GM21381 (cell line): ENCODE results near the gene RING1.

ENCODE experiments used
- ATAC-seq: cut with Tn5 transposase; IDR thresholded peaks from one replicate; pipeline ENCODE4 v1.9.1; 2021; ENCODE audit warnings: mild to moderate bottlenecking, moderate library complexity; ENCODE audit not compliant: unreplicated experiment

RING1 gene

DNA sequence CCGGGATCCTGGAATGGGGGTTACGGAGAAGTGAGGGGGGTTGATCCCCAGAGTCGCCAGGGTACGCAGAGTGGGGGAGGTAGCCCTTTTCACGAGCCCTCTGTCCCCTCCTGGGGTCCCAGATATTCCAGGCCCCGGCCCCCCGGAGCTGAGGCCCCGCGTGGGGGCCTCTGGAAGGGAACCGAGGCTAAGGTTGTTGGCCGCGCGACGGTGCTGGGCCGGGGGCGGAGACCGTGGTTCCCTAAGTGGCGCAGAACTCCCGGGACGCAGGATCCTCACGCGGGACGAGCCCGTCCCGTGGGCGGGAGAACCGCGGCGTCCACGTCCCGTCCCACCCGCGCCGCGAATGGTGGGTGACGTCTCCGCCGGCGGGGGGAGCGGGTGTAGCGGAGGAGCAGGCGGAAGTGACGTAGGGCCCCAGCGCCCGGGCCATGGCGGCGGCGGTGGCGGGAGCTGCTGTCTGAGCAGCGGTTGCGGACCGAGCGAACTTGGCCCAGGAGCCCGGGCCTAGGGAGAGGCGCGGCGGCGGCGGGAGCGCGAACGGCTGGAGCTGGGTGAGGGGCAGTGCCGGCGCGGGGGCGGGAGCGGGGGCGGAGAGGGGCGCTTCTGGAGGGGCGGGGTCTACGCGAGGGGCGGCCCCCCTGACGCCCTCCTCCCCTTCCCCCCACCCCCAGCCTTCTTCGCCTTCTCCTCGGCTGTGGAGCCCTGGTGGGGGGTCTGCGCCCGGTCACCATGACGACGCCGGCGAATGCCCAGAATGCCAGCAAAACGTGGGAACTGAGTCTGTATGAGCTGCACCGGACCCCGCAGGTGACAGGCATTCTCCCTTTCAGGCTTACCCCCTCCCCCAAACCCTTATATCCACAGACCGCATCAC lies at the start of gene RING1:
RING1 (plus strand) TSS at position 410 of the 877 bp plus-strand sequence; CDS start at position 733, 323 bp downstream.
- no peak for ATAC-seq

DNA sequence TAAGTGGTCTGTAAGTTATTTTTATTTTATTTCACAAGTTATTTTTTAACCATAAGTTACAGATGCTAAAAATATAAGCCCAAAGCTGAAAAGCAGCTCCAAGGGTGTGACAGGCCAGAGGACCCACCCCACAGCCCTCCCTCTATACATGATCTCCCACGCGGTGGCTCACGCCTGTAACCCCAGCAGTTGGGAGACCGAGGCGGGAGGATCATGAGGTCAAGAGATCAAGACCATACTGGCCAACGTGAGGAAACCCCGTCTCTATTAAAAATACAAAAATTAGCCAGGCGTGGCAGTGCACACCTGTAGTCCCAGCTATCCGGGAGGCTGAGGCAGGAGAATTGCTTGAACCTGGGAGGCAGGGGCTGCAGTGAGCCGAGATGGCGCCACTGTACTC lies 48.2 kb upstream of the RING1 start:
- no peak for ATAC-seq

DNA sequence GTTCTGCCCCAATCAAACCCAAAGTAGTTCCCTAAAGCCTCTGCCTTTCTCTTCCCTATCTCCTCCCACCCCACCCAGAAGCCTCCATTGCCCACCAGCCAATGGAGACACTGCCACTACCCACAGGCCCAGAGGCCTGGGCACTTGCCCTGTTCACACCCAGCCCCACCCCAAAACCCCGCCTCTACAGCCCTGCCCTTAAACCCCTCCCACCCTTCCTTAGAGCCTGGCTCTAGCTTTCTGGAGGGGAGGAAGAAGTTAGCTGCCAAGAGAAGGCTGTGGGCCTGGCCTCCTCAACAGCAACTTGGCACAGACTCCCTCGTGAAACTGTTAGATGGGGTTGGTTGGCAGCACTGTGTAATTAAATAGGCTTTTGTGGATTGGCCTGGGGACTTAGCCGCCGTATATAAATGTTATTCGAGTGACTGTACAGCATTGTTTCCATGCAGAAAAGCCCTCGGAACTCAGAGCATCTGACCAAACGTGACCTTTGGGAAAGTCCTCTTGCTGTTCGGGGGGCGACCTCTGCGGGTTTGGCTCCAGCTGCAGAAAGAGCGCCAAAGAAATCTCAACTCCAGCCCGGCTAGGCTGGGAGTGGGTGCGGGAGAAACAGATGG lies 47.5 kb upstream of the RING1 start:
- ATAC-seq = no peak

DNA sequence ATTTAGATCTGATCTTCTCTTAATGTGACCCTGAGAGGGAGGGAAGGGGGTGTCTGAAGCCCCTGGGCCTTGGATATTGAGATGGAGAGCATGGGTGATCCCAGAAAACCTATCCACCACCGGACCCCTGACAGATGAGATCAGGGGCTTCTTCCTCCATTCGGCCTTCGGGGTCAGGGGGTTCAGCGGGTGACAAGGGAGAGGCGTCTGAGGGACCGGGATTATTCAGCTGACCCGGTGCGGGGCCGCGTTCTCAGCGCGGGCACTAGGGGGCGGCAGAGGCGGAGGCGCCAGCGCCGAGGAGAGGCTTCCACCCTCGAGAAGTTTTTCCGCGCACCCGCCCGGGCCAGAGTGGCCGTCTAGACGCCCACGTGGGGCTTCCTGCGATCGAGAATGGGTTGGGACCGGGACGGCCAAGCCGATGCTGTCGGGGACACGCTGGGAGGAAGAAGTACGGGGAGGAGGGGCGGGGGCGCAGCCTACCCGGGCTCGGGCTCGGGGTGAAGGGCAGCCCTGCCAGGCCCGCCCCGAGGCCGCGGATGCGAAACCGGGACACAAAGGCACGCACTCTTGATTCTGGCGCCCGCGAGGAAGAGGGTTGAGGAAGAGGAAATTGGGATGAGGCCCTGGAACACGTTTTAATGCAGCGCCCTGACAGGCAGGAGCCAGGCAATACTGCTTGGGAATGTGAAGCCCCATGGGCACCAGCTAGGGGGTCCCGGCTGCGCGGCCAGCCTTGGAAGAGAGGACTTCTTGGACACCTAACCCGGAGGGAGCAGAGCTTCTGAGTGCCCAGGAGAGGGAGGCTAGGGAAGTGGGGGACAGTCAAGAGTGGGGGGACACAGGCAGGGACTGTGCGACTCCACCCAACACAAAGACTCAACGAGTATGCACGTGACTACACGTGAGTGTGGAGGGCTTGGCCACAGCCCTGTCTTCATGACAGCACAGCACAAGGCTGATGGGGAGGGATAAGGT lies 46.7 kb upstream of the RING1 start:
- no peak for ATAC-seq

DNA sequence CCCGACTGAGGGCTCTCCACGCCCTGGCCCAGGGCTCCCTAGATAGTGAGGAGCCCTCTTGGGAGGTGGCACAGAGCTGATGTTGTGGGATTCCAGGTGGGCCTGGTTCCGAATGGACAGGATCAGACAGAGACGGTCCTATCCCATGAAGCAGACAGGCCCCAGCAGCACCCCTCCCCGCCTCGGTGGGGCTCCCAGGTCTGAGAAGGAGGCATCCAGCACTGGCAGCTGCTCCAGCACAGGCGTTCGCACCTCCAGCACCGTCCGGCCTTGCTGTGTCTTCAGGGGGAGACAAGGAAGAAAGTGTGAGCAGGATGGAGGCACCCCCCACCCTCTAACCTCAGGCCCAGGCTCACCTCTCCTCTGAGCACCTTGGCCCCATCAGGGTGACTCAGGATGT lies 44.8 kb upstream of the RING1 start:
- no peak for ATAC-seq

DNA sequence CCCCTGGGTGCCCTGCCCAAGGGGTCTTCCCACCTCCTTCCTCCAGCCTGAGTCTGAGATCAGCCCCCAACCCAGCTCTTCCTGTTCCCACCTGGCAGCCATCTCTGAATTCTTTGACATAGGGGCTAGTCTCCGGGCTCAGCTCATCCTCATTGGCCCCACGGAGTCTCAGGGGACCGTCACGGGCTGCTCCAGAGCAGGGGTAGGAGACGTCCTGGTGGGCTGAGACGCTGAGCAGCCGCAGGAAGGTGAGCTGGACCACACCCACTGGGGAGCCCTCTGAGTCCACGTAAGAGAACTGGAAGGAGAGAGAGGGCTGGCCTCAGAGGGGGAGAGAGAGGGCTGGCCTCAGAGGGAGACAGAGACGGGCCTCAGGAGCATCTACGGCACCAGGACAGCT lies 44.1 kb upstream of the RING1 start:
- ATAC-seq = no peak

DNA sequence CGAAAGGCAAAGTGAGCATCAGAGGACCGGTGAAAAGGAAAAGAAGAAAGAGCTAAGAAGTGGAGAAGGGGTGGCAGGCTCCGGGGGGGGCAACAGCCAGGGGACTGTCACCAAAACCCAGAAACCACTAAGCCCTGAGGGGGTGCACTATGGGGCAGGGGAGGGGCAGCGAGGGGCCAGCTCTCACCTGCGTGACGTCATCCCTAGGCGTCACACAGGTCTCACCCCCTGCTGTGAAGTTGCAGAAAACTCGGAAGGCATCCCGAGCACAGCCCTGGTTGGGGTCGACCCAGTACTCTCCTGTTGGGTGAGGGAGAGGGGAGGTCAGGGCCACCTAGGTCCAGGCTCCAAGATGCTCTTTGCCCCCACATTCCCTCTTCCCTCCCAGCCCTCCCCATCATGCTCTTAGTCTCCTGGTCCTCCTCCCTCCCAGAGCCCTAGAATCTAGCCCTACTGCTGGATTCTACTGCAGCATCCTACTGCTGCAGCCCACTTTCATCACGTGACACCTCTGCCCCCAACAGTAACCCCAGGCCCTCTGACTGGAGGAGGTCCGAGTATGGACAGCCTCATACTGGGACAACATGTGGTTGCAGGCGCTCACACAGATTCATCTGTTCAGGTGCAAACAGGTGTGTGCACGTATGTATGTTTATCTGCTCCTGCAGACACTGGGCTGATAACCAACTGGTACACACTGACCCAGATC lies 43.5 kb upstream of the RING1 start:
- ATAC-seq = no peak

DNA sequence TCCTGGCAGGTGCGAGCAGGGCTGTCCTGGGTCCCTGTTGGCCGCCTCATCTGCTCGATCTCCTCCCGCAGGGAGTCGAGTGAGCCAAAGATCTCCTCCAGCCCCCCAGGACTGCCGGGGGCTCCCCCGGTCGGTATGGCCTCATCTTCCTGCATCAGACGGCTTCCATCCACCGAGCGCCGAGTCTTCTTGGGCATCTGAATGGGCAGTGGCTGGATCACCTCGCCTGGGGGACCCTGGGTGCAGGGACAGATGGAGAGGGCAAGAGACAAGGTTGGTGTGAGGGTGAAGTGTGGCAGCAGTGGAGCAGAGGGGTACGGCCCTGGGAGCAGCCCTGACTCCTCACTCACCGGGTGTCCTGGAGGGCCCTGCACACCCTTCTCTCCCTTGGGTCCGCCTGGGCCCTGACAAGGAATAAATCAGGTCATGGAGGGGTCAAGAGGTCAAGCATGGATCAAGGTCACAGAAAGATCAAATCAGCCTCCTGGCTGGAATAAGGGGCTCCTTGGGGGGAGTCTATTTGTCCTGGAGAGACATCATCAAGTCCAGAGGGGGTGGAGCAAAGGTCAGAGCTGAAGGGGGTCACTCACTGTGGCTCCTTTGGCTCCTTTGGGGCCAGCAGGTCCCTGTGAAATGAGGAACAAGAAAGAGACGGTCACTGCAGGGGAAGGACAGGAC lies 42.6 kb upstream of the RING1 start:
- ATAC-seq = no peak

DNA sequence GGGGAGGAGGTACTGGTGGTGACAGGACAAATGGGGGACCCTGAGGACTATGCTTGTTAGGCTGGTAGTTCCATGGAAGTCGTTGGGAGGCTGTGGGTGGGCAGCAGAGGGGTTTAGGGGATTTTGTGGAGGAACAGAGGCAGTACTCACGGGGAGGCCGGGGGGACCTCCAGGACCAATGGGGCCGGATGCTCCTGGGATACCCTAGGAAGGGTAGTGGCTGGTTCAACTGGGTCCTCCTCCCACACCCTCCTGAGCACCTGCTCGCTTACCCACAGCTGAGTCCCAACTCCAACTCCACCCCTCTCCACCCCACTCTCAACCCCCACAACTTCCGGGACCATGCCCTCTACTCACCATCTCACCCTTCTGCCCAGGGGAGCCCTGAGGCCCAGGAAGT lies 41.9 kb upstream of the RING1 start:
- ATAC-seq = no peak

DNA sequence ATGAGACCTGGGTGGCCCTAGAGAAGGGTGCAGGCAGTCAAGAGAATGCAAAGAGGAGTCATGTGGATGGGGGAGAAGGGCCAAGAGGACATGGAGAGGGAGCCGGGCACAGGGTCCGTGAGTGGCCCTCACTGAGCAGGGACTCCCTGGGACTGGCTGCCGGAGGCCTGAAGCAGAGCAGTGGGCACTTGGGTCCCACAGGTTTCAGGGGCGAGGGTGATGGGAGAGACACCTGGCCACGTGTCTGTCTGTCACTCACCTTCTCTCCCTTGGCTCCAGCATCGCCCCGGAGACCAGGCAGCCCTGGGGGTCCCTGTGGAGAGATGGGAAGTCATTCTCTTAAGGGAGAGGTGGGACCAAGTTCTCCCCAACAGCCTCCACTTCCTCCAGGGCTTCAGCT lies 41.5 kb upstream of the RING1 start:
- ATAC-seq = no peak

DNA sequence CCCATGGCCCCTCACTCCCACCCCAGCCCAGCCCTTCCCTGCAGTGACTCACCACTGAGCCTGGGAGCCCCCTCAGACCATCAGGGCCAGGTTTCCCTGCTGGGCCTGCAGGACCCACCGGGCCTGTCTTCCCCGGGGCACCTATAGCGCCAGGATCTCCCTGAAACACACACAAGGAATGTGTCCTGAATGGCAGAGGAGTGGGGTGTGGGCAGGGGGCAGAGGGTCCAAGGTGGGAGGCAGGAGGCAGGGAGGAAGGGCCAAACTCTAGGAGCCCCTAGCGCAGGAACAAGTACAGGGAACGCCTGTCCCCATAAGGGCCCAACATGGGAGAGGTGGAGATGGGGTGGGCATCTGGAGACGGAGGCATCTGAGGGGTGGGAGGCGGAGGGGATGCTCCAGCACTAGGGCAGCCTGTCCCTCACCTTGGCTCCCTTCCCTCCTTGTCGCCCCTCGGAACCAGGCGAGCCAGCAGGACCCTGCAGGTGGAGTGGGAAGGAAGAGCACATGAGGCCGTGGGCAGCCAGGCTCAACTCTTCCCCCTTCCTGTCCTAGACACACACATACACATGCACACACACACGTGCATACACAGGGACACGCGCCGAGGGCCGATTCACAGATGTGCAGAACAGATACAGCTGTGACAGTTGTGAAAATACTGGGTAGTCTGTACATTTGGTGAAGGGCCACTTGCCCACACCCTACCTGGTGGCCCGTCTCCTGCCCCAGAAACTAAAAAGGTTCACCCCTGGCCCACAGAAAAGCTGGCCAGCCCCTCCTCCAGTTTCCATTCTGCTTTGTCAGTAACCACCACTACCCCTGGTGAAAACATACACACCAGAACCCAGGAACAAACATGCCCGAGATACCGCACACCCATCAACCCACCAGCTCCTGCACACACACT lies 40.7 kb upstream of the RING1 start:
- ATAC-seq = no peak

DNA sequence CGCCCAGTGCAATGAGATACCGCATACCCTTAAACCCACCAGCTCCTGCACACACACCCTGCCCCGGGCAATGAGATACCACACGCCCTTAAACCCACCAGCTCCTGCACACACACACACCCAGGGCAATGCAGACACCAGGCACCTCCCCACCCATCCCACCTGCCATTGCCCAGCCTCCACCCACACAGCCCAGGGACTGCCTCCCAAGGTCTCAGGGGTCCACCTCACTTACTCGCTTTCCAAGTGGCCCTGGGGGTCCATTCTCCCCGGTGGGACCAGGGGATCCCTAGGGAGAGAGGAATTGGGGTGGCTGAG lies 40.1 kb upstream of the RING1 start:
- ATAC-seq = no peak

DNA sequence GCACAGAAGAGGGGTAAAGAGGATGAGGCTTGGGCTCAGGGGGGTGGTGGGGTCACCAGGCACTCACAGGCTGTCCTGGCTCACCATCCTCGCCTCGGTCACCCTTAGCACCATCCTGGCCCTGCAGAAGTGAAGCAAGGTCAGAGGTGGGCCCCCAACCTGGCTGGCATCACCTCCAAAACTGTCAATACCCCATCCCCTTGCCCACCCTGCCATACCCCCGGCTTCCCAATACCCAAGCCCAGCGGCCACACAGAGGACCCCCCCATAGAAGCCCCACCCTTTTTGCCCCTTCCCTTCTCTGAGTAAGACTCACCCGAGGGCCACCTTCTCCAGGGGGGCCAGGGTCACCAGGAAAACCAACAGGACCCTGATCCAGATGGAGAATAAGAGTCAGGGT lies 39.7 kb upstream of the RING1 start:
- no peak for ATAC-seq

DNA sequence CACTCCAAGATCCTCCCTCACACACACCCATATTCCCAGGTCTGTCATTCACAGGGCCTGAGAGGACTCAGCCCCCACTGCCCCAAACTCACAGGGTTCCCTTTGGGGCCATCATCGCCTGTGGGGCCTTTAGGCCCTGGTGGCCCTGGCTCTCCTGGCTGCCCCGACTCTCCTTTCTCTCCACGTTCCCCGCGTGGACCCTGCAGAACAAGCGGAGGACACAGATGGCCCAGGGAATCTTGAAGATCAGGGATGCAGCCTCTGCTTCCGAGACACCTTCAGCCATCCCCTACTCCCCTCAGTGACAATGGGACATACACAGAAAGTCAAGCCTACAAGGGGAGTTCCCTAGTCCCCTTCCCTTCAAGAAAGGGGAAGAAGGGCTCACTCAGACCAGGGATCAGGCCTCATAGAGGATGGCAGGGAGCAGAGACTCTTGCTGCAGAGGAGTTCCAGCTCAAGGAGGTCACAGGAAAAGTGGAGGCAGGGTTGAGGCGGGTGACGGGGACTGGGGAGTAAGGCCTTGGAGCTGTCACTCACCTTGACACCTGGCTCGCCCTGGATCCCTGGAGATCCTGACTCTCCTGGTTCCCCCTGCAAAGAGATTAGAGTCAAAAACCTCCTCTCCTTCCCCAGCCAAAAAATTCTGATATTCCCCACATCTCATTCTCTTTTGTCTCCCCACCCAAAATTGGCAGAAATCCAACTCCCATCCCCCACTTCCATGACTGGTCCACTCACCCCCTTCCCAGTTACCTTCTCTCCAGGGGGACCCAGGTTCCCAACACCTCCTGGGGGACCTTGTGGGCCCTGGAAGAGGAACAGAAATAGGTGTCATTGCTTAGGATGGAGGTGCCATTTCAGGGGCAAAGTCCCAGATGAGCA lies 38.8 kb upstream of the RING1 start:
- ATAC-seq = no peak

DNA sequence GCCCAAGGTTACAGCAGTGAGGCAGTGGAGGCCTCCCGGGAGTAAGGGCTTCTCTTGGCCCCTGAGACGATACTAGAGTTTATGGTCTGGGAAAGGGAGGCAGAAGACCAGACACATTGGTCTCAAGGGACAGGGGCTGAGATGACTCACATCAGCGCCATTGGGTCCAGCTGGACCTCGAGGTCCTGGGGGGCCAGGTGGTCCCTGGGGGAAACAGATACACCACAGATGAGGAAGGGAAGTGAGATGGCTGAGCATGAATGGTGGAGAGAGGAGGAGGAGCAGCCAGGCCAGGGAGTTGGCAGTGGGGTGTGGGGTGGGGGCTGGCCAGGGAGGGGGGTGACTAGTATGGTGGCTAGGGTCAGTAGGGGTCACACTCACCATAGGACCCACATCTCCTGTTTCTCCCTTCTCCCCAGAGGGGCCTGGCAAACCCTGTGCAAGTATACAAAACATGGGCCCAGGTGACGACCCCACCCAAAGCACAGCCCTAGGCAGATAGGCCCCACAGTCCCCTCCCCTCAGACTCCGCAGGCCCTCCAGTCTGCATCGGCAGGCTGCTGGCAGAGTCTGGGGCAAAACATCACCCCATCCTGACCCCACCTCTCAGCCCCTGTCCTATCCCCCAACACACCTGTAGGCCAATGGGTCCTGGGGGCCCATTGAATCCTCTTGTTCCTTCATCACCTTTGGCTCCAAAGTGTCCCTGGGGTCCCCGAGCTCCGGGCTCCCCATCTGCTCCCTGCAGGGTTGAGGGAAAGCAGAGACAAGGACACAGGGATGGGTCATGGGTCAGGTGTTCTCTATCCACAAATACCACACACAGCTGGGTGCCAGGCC lies 37.9 kb upstream of the RING1 start:
- ATAC-seq = no peak

DNA sequence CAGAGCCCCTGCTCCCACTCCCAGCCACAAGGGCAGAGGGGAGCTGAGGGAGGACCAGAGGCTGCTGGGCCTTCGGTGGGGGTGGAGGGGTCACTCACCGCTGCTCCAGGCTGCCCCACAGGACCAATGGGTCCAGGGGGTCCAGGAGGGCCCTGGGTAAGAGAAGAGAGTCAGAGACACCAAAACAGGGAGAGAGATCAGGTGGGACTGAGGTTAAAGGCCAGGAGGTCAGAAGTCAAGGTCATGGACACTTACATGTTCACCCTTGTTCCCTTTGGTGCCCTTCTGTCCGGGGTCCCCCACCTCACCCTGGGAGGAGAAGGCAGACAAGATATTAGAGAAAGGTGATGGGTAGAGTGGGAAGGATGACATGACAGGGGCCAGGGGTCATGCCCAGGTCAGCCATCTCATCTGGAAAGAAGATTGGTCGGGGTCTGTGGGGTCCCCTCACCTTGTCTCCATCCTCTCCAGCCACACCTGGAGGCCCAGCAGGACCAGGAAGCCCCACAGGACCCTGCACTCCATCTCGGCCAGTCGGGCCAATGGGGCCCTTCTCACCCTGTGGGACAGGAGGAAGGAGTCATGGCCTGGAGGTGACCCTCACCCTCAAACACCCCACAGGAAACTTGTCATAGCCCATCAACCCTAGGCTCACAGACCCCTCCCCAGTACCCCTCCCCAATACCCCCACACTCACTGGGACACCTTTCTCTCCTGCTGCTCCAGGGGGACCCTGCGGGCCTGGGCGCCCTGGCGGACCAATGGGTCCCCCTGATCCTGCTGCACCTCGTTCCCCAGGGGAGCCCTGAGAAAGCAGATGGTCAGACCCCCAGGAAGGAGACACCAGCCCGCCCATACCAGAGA lies 37.1 kb upstream of the RING1 start:
- no peak for ATAC-seq
